Stimulated activated CD8-positive, alpha-beta memory T cell treated with anti-CD3 and anti-CD28 coated beads, Interleukin-15, amount 100 ng/mL, for 4 hours (primary cell): ENCODE measurements around the gene HDGF.

Source experiments
- DNase-seq, 2 donors: peaks; one replicate each; pipeline ENCODE4 v3.0.0-alpha.2; 2020; ENCODE audit warnings: low read depth in 2 of 2

Gene HDGF

DNA sequence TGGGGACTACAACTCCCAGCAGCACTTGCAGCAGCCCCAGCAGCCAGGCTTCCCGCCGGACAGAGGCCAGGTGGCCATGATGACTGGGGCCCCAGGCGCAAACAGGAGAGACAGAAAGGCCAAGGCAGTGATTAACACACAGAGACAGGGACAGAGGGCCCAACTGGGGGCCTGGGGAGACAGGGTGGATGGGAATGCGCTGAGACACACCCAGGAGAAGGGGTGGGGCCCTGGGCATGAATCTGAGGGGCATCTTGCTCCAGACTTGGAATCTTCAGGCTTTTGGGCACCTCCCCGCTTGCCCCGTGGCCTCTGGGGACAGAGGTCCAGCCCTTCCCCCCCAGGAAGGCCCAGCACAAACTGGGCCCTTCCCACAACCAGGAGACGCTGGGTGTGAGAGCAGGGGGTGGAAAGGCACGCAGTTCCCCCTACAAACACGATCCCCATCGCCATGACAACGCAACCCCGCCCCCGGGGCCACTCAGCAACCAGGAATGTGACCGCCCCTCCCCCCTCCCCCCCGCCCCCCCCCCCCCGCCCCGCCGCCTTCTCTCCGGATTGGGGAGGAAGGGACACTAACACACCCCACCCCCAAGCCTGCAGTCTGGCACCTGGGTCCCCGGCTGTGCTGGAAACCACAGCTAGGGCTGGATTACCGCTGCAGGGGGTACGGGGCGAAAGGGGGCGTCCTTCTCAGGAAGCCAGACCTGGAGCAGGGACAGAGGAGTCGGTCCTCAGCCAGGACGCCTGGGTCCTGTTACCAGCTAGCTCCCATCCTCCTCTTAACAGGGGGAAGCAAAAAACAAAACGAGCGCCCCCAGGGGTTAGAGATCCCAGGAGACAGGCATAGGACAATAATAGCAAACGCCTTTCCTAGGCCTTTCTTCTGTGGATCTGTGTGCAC, 4.5 kb downstream of the HDGF start:
- peak in 1 of 2 donors; percentile 42 for DNase-seq

DNA sequence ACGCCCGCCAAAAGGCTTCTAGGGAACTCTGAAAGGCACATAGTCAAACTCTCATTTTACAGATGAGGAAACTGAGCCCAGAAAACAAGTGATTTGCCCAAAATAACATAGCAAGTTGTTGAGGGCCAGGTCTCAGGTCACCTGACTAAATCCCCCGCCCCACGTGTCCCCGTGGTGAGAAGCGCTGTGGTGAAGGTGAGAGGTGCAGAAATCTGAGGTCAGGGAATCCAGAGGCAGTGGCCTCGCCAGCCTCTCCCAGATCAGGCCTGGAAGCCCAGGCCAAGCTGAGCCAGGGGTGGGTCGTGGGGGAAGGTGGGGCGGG, 5.1 kb downstream of the HDGF start:
- DNase-seq = no peak

DNA sequence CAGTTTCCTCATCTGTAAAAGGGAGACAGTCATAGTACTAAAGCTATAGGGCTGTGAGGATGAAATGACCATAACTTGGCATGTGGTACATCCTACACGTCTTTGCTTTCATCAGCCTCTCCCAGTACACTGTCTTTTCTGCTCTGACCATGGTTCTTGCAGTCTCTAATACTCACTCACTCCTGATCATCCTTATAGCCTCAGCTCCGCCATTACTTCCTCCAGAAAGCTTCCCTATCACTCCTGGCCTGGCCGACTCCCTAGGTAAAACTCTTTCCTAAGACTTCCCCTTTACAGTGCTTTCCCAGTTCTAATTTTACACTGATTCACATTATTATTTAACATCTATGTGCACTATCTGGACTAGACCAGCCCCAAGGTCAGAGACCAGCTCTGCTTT, 5.6 kb downstream of the HDGF start:
- no peak for DNase-seq

DNA sequence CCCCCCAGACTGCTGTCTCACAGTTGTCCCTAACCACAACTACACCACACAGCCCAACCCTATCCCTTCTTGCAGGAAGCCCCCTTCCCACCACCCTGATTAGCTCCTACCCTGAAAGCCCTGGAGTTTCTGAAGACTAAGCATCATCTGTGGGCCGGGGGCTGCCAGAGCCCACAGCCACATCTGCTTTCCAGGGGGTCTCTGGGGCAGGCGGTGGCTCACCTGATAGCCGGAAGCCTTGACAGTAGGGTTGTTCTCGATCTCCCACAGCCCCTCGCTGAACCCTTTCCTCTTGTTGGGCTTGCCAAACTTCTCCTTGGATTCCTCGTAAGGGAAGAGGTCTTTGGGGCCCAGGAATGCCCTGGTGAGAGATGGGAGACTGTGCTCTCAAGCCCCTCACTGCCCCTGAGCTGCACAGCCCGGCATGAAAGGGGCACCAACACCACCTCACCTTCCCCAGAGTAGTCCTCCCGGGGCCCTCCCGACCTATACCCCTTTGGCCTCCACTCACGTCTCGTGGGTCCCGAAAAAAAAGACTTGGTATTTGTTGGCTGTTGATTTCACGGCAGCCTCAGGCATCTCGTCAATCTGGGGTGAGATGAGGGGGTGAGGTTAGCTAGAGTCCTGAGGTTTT, 6.6 kb downstream of the HDGF start:
- no peak for DNase-seq

DNA sequence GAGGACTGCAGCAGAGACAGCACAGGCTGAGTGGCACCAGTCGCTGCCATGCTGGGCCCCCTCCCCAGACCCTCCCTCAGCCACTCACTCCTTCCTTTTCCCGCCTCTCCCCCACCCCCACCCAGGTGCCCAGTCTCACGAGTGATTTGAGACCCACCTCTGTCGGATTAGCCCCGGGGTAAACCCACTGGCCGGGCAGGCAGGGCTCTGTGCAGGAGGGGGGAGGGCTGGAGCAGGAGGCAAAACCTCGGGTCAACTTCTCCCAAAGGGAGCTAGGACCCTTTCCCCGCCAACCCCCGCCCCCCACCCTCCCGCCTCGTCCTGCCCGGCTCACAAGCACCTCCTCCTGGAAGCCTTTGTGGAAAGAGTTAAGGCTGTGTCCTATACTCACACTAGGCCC, 7.1 kb downstream of the HDGF start:
- DNase-seq = no peak

DNA sequence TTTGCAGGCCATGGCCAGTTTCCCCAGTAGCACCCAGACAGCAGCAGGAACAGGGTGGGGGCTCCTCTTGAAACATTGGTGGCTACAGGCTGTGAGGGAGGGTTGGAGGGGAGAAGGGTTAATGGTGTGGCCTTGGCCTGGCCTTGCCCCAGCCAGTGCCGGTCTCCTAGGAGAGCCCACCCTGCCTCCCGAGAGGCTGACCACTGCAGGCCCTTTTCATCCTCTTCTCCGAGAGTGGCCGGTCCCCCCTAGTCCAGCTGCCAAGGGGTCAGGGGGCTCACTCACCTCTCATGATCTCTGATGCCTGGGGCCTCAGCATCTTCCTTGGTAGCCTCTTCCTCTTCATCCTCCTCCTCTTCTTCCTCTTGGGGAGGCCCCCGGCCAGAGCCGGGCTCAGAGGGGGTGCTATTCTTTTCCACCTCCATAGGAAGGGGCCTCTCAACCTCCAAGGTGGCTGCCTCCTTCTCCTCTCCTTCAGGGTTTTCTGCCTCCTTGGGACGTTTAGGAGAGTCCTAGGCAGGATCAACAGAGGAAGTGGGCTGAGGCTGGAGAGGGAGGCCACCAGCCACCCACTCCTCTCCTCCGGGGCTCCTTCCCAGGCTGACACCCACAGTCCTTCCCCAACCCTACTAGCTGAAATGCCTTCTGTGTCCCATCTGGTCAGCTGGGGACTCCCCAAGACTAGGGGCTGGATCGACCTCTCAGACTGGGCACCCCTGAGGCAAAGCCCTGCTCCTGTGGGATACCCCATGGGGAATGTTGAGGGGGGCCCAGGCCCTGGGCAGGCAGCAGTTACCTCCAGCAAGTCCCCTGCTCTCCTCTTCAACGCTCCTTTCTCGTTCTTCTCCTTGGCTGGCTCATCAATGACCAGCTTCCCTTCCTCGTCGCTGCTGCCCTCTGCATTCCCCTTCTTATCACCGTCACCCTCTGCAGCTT, 7.8 kb downstream of the HDGF start:
- no peak for DNase-seq

DNA sequence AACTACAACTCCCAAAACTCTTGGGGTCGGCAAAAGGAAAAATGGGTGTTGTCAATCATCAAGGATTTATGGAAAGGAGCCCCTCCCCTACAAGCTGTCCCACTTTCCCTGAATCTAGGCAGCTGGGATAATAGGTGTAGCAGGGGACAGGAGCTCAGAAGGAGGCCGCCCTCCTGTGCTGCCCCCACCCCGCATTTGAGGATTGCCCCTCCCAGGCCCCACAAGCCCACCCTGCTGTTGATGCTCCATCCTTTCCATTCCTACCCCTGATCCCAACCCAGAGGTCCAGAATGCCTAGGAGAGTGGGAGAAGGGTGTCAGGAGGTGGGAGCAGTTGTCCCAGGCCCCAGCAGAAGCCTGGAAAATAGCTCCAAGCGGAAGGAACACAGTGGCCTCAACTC, 8.7 kb downstream of the HDGF start:
- no peak for DNase-seq

DNA sequence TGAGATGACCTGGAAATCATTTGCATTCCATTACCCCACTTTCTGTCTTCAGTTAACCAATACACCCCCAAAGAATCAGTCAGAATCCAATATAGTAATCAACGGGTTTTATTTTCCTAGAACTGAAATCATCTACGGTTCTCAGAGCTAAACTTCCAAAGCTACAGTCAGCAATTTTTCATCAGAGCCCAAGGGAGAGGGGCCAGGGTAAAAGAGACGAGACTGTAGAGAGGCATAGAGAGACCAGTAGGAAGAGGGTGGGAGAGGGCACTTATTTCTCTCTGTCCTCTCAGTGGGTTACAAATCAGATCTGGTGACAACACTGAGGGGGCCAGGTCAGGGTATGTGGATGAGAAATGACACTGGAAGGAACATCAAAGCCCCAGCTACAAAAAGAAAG, 9.5 kb downstream of the HDGF start:
- DNase-seq = no peak

DNA sequence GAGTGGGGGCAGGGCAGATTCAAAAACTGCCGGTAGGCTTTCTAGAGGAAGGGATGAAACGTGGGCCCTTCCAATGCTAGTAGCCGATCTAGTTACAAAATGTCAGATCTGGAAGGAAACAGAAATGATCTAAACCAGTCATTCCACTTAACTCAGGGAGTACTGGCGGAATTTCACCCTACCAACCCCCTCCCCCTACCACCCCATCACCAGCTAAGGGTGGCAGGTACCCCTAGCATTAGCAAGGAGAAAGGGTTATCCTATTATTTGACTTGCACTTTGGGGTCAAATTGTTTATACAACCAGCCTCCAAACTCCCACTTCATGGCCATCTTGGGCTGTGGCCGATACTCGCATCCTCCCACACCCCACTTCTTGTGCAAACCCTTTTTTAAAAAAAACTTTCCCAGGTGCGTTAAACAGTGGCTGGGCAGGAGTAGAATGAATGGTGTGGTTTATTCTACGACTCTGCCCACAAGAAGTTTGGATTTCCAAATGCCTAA, 9.9 kb downstream of the HDGF start:
- no peak for DNase-seq

DNA sequence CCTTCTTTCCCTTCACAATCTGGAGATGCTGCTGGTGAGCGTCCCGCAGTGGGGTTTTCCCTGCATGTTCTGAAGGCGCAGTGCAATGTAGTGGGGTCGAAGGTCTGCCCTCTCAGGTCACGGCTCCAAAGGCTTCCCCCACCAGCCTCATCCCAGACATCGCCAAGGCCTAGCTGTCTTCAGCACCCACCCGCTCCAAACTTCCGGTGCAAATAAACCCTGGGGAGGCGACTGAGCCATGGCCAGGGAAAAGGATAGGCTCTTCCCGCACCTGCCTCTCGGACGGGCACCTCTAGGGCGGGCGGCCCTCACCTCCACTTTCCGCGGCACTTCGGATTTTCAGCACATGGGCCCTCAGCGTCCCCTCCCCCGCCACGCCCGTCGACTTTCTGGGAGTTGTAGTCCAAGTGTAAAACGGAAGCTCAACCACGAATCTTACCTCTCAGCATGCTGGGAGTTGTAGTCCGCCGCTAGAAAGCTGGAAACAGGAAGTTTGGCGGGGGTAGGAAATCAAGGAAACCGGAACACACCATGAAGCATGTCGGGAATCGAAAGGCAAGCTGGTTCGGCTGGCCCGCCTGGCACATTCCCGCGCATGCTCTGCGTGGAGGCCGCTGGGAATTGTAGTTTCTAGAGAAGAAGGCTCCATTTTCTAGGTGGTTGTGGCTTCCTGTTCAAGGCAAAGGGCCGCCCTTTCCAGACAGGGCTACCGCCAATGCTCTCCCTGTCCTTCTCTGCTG, 10.6 kb downstream of the HDGF start, which contains the start of gene MRPL24:
MRPL24 (minus strand) TSS at position 348 of the 740 bp plus-strand sequence. CDS start 2,384 bp downstream, outside the sequence.
- peak; percentile 88 to 97 for DNase-seq

DNA sequence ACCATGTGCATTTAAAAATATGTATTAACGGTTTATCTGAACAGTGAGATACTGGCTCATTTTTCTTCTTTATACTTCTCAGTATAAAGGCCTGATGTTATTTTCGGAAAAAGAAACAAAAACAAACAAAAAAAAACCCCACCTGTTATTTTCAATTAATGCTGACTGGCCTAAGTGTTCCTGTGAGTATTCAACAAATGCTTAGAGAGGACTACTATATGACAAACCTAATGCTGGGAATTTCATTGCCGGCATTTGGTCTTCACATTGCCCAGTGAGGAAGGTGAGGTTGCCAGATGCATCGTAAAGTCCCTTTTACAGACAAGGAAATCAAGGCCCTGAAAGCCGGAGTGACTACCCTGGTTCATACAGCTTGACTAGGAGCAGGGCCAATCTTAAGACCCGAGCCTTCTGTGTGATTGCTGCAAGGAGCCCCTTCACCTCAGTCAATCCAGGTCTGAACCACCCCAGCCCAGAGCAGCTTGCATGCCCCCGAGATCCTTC, 11.2 kb downstream of the HDGF start:
- DNase-seq = no peak

DNA sequence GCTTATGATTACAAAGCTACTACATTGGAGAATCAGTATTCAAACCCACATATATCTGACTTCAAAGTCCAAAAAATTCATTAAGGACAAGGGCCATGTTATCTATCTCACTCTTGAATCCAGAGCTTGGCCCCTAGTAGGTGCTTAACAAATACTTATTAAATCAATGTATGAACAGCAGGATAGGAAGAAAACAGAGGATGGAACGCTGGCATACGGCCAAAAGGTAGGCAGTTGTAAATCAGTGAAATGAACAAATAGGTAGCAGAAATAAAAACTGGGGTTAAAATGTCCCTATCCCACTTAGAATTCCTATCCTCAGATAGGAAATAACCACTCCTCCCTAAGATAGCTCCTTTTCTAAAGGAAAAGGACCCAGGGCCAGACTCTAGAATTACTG, 12.6 kb downstream of the HDGF start:
- DNase-seq = no peak

DNA sequence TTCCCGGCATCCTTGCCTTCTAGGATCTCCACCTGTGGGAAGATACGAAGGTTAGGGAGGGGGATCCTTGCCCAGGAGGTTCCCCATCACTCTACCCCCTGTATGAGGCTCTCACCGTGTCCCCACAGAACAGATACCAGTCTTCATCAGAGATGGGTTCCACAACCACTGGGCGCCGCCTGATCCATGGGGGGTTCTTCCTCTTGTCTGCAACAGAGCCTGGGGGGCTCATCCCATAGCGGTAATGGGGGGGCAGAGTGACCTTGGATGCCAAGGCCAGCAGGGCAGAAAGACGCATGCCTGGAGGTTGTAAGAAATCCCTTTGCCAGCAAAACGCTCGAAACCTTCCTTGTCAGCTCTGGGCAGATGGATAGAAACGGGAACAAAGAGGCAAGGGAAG, 13.1 kb downstream of the HDGF start:
- DNase-seq = no peak

DNA sequence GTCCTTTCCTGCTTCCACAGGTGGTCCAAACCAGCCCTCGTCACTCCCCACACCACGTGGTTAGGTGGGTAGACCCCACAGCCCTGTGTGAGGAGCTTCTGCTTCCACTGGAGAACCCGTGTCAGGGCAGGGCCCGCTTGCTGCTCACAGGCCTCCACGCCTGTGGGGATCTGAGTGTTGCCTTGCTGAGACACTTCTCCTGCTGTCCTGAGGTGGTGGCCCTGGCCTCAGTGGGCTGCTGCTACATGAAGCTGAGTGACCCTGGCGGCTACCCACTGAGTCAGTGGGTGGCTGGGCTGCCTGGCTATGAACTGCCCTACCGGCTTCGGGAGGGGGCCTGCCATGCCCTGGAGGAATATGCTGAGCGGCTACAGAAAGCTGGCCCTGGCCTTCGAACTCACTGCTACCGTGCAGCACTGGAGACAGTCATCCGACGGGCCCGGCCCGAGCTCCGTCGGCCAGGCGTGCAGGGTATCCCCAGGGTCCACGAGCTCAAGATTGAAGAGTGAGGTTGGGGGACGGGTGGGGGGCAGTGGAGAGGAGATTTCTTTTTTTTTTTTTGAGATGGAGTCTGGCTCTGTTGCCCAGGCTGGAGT, 17.4 kb downstream of the HDGF start:
- no peak for DNase-seq

DNA sequence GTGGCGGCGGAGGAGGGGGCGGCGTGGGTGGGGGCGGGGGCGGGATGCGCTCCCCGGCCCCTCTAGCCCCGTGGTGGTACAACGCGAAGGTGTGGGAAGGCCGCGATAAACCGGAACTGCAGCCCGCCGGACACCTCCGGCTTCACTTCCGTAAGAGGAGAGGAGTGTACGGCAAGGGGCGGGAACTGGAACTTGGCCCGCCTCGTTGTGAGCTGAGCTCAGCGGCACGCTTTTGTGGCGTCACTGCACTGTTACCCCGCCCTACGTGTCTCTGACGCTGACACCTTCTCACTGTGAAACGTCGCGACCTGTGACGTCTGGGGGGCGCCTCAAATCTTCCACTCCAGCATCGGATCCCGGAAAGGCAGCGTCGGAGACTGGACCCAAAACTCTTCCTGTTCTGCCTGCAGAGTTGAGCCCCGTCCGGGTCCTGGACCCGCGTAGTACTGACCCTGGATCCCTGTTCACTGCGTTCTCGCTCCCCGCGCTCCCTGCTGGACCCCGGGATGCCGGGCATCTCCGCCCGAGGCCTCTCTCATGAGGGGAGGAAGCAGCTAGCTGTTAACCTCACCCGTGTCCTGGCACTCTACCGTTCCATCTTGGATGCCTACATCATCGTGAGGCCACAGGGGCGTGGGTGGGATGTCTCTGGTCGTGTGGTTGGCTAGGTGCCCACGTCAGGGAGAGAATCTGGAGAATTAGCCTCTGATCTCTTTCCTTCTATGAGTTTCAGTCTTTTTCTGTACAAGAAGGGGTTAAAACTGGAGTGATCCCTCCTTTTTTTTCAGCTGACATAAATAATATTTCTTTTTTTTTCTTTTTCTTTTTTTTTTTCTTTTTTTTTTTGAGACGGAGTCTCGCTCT, 22.6 kb downstream of the HDGF start, which contains the start of gene ISG20L2:
ISG20L2 (minus strand) TSS at position 168 of the 864 bp plus-strand sequence. CDS start 1,114 bp downstream, outside the sequence.
- peak; percentile 86 to 94 for DNase-seq

DNA sequence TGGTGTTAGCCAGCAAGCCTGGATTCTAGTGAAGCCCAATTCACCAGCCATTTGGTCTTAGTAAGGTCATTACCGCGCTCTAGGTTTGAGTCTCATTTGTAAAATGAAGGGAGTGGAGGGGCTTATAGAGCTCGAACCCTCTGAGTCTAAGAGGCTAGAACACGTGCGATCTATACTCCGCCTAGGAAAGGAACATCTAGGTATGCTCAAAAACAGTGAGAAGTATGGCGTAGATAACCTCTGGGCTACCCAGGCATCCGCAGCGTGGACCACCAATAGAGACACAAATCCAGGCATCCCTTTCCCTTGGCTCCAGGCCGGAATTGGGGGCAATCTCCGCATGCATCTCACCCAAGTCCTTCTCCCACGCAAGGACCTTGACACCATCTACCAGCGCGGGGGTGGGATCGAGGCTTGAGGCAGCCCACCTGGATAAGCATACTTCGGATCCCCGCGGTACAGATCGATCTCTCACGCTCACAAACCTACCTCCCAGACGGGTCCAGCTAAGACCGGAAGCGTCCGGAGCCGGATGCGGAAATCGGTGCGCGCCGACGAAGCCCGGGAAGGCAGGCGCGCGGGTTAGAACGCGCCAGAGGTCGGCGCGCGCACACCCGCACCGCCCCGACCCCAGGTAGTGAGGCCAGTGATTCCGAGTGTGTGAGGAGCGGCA, 23.4 kb downstream of the HDGF start, which contains the start of gene METTL25B:
METTL25B (plus strand) TSS at position 544 of the 673 bp plus-strand sequence. CDS start 636 bp downstream, outside the sequence.
- peak in 1 of 2 donors; percentile 44 for DNase-seq

DNA sequence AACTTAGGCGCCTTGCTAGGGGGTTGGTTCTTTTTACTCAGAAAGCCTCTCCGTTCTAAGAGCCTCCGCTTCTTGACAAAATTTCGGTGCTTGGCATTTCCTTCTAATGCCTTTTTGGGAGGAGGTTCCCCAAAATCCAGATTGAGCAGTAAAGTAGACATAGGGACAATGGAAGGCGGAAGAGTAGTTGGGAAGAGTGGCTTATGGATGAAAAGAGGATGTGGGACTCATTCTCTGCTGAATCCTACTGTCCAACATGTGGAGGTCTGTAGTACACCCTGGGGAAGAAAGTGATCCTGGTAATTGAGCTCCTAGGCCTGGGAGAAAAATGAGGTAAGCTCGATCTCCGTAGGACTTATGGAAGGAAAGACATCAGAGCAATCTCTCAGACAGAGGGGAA, 24.0 kb downstream of the HDGF start:
- DNase-seq = no peak

DNA sequence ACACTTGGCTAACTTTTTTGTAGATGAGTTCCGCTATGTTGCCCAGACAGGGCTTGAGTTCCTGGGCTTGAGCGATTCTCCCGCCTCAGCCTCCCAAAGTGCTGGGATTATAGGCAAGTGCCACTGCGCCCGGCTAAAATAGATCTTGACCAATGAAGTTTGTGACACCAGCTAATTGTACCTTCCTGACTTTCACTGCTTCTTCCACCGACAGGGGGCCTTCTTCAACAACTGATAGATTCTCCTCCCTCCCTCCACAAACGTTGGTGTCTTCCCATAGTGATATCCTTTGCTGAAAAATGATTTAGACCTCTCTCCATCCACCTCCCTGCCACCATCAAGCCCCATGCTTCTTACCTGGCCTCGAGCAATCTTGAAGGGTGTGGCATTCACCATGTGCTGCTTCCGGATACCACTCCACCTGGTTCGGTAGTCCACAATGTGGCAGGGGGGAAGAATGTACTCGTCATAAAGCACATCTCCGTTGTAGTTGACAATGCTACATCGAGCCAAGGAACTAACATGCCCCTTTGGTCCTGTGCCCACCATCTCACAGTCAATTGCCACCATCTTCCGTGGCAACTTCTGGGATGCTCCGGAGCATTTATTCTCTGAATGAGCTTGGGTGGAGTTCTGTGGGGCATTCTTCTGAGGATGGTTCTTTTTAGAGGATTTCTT, 24.8 kb downstream of the HDGF start:
- DNase-seq = no peak
